C4-2B (cell line): ENCODE data around the gene HDAC2.

ENCODE experiments used
- CTCF ChIP-seq: fragments of 450-650 bp; conservative IDR thresholded peaks from 2 replicates; pipeline ENCODE4 v1.5.1; 2017; ENCODE audit warnings: mild to moderate bottlenecking
- ZFX ChIP-seq: fragments of 450-650 bp; IDR thresholded peaks from 2 replicates; pipeline ENCODE4 v1.6.1; 2017

DNA sequence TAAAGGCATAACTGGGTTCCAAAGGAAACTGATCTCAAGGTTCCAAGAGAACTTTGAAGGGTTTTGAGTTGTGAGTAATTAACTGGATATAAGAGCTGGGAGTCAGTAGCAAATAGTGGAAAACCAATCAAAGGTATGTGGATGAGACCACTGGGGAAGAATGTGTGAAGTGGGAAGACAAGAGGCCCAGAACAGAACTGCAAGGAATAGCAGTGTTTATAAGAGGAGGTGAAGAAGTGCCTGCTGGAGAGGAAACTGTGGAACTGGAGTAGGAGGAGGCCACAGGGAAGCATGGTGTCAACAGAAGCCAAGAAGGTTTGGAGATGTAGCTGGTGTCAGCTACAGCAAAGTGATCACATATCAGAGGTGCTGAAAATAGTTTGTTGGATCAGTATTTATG is 18.7 kb upstream of the HDAC2 start:
- TF ChIP-seq CTCF (no peak), ZFX (no peak)
